GM10847 (cell line): ENCODE measurements around the gene PRKCB.

Experiments used
- POLR2A ChIP-seq: IDR thresholded peaks from 2 replicates; pipeline ENCODE4 v1.6.1; 2011; ENCODE audit not compliant: insufficient read length; ENCODE audit errors: extremely low read depth

PRKCB gene

GRCh38 chr16:24074574-24074973 is 238.8 kb downstream of the PRKCB start:
- no peak for TF ChIP-seq POLR2A

DNA sequence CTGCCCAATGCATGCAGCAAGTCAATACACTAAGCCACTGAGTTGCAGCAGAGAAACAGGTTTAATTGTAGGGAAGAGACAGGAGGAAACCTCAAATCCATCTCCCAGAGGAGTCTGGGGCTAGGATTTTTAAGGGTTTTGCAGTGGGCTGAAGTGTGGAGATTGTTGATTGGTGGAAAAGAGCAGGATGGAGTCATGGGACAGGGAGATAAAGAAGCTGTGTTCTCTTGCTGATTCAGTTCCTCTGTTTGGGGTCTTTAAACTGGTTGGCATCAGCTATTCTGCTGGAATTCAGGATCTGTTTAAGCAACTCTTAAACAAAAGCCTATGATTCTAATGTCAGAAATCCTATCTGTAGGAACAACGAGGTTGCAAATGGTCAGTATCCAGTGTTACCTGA is 239.5 kb downstream of the PRKCB start:
- no peak for TF ChIP-seq POLR2A

DNA sequence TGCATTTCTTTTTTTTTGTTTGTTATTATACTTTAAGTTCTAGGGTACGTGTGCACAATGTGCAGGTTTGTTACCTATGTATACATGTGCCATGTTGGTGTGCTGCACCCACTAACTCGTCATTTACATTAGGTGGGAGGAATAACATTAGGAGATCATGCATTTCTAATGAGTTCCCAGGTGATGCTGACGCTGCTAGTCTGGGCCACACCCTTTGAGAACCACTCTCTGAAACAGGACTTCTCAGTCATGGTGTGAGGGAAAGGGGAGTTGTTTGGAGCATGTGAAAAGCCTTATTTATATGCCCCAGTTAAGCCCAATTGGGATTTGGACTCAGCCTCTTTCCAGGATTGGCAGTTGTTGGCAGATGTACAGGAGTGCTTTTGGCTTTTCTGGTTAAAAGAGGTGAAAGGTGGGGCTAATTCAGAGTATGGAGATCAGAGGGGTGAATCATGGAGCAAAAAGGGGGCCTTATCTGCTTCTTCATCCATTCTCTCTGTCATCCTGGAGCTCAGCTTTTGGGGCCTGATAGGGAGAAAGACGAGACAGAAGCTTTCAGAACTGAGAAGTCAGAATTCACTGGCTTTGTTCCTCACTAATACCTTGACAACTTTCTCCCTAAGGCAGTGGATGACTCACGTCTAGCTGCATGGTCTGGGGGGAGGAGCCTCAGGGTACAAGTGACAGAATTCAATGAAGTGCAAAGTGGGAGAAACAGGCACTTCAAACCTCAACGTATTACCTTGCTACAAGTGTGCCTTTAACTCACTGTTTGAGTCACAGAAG is 240.3 kb downstream of the PRKCB start:
- TF ChIP-seq POLR2A: no peak

DNA sequence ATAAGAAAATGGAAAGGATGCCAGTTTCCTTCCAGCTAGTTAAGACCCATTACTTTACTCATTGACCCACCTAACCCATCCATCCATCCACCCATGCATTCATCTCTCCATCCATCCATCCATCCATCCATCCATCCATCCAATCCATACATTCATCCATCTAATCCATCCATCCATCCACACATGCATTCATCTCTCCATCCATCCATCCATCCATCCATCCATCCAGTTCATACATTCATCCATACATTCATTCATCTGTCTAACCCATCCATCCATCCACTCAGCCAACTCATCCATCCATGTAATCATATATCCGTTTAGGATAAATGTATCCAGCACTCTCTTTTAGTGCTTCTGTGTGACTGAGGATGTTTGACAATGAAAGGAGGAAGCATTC is 241.5 kb downstream of the PRKCB start:
- TF ChIP-seq POLR2A: no peak

GRCh38 chr16:24077966-24078365 is 242.2 kb downstream of the PRKCB start:
- no peak for TF ChIP-seq POLR2A

GRCh38 chr16:24085666-24086065 is 249.9 kb downstream of the PRKCB start:
- no peak for TF ChIP-seq POLR2A

GRCh38 chr16:24087891-24088410 is 252.2 kb downstream of the PRKCB start:
- no peak for TF ChIP-seq POLR2A

- no peak for TF ChIP-seq POLR2A
Measured at GRCh38 chr16:24088767-24089166, 253.0 kb downstream of the PRKCB start.

DNA sequence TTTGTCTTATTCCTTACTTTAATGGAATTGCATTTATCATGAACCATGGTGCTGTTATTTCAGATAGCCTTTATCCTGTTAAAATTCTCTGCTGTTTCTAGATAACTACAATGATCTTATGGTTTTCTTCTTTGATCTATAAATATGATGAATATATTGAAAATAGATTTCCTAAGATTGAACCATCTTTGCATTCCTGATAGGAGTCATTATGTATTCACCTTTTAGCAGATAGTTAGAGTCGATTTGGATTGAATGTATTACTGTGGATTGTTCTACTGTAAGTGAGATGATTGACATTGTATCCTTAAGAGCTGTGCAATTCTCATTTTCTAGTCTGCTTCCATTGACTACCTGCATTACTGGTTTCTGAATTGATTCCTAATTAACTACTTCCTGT is 255.3 kb downstream of the PRKCB start:
- no peak for TF ChIP-seq POLR2A

DNA sequence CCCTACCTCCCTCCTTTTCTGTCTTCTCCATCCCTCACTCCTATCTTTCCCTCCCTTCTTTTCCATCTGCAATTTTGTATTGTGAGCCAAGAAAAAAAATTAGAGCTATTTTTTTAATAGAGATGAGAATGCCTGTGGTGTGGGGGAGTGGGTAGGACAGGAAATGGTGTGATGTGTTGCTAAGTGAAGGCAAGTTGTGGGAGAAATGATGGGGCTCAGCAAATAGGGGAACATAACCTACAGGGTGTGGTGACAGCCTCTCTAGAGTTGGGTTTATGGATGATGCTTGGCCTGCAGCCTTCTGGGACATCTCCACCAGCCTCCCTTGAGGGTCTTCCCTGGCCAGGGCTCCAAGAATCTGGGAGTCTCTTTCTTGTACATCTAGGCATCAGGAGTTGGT is 257.3 kb downstream of the PRKCB start:
- no peak for TF ChIP-seq POLR2A

DNA sequence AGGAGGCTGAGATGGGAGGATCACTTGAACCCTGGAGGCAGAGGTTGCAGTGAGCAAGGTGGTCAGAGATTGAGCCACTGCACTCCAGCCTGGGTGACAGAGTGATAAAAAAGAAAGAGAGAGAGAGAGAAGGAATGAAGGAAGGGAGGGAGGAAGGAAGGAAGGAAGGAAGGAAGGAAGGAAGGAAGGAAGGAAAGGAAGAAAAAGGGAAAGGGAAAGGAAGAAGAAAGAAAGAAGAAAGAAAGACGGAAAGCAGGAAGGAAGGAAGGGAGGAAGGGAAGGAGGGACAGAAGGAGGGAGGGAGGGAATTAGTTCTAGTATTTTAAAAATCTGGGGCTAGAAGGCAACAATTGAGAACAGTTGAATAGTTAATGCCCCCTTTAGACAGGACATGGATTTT is 258.9 kb downstream of the PRKCB start:
- no peak for TF ChIP-seq POLR2A

- TF ChIP-seq POLR2A: no peak
Measured at GRCh38 chr16:24098896-24099295, 263.1 kb downstream of the PRKCB start.

DNA sequence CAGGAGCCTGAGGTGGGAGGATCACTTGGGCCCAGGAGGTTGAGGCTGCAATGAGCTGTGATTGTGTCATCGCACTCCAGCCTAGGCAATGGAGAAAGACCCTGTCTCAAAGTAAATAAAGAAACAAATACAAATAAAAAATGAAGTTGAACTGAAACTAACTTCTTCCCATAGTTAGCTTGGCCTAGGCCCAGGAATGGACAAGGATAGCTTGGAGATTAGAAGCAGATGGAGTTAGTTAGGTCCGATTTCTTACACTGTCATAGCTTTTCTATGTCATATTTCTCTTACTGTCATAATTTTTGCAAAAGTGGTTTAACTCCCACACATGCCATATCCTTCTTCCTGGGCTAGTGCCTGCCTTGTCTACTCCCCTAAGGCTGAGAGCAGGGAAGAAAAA is 265.6 kb downstream of the PRKCB start:
- no peak for TF ChIP-seq POLR2A

GRCh38 chr16:24102209-24102660 is 266.5 kb downstream of the PRKCB start:
- TF ChIP-seq POLR2A: no peak

DNA sequence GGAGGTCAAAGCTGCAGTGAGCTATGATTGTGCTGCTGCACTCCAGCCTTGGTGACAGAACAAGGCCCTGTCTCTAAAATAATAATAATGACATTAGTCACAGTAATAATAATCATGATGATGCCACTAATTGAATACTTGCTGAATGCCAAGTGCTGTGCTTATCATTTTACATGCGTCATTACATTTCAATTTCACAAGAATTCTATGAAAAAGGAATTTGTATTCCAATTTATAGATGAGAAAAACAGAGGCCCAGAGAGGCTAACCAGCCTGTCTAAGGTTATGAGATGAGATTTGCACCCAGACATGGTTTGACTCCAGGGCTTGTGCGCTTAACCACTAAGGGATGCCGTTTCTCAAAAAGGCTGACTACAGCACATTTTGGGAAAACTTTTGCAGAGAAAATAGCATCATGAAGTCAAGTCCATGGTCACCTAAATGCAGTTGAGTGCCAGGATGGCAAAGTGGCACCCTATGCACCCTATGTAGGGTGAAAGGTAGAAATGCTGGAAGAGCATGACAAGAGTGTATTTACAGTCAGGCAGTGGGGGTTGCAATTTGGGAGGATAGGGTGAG is 276.0 kb downstream of the PRKCB start:
- TF ChIP-seq POLR2A: no peak

GRCh38 chr16:24113115-24113745 is 277.4 kb downstream of the PRKCB start:
- no peak for TF ChIP-seq POLR2A
